NK-92 (cell line): ENCODE measurements around the gene SGPL1.

ENCODE experiments used
- DNase-seq: peaks from one replicate; lab custom pipeline; 2025; ENCODE audit not compliant: unreplicated experiment; lab: John Stamatoyannopoulos, UW

Gene SGPL1

GRCh38 chr10:70879207-70879606 is 63.5 kb downstream of the SGPL1 start:
- DNase-seq, result no peak

- no peak for DNase-seq
Measured at GRCh38 chr10:70880077-70880534, 64.4 kb downstream of the SGPL1 start.

- no peak for DNase-seq
Measured at GRCh38 chr10:70884741-70885140, 69.0 kb downstream of the SGPL1 start.

- DNase-seq, result no peak
Measured at GRCh38 chr10:70885481-70885880, 69.7 kb downstream of the SGPL1 start.

- DNase-seq, result no peak
Measured at GRCh38 chr10:70885931-70886903, 70.5 kb downstream of the SGPL1 start.

- no peak for DNase-seq
Measured at GRCh38 chr10:70886921-70887665, 71.3 kb downstream of the SGPL1 start.

- no peak for DNase-seq
Measured at GRCh38 chr10:70887804-70888800, 72.4 kb downstream of the SGPL1 start, which contains the start of gene PCBD1. Gene PCBD1, minus strand, starts transcription at chr10:70888565. Its CDS starts 32 bp downstream, at chr10:70888533.

GRCh38 chr10:70889291-70889690 is 73.5 kb downstream of the SGPL1 start:
- no peak for DNase-seq

GRCh38 chr10:70890917-70891431 is 75.2 kb downstream of the SGPL1 start:
- DNase-seq, result no peak

GRCh38 chr10:70891627-70892026 is 75.9 kb downstream of the SGPL1 start:
- DNase-seq, result no peak

- no peak for DNase-seq
Measured at GRCh38 chr10:70892631-70893030, 76.9 kb downstream of the SGPL1 start.

- no peak for DNase-seq
Measured at GRCh38 chr10:70893227-70894006, 77.7 kb downstream of the SGPL1 start.

- no peak for DNase-seq
Measured at GRCh38 chr10:70894416-70894815, 78.7 kb downstream of the SGPL1 start.

GRCh38 chr10:70896551-70896950 is 80.8 kb downstream of the SGPL1 start:
- DNase-seq, result no peak

- DNase-seq, result no peak
Measured at GRCh38 chr10:70898687-70899086, 82.9 kb downstream of the SGPL1 start.

GRCh38 chr10:70899096-70899495 is 83.3 kb downstream of the SGPL1 start:
- no peak for DNase-seq

- no peak for DNase-seq
Measured at GRCh38 chr10:70901276-70901878, 85.6 kb downstream of the SGPL1 start.

GRCh38 chr10:70902661-70903261 is 87.0 kb downstream of the SGPL1 start:
- no peak for DNase-seq
